GM19240 (cell line): ENCODE data around the gene TTLL11.

Experiments used
- DNase-seq: peaks from one replicate; pipeline ENCODE4 v3.0.0; 2011; ENCODE audit warnings: low spot score; ENCODE audit not compliant: insufficient read length

TTLL11 gene

DNA sequence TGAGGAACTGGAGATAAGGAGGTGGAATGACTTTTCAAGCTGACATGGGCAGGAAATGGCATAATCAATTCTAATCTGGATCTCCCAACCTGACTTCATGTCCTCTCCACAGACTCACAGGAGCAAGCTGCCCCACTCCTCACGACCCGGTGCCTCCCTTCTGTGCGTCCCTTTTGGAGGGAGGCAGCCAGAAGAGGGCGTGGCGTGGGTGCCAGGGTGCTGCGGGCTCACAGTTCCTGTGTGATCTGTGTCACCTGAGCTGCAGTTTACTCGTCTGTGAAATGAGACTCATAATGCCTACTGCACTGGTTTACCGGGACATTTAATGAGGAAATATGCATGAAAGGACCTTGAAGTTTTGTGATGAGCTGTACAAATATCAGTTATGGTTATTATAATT lies 234.3 kb downstream of the TTLL11 start:
- DNase-seq, result no peak

GRCh38 chr9:121857928-121858327 lies 235.2 kb downstream of the TTLL11 start:
- no peak for DNase-seq

DNA sequence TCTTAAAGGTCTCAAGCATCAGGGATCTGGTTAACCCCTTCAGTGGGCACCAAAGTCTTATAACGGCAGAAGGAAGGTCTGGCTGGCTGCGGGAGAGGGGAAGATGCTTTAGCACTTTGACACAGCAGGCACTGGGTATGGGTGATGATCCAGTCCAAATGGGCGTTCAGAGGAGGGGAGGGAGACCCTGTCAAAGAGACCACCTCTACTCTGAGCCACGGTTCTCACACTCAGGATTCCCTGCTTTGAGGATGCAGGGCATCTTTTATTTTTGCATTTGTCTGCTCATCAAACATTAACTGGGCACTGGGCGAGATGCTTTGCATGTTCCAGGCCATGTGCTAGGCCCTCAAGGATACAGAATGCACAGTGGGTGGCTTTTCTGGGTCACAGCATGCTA lies 237.6 kb downstream of the TTLL11 start:
- DNase-seq, result no peak

- no peak for DNase-seq
These were observed 239.3 kb downstream of the TTLL11 start for GRCh38 chr9:121853617-121854395.

DNA sequence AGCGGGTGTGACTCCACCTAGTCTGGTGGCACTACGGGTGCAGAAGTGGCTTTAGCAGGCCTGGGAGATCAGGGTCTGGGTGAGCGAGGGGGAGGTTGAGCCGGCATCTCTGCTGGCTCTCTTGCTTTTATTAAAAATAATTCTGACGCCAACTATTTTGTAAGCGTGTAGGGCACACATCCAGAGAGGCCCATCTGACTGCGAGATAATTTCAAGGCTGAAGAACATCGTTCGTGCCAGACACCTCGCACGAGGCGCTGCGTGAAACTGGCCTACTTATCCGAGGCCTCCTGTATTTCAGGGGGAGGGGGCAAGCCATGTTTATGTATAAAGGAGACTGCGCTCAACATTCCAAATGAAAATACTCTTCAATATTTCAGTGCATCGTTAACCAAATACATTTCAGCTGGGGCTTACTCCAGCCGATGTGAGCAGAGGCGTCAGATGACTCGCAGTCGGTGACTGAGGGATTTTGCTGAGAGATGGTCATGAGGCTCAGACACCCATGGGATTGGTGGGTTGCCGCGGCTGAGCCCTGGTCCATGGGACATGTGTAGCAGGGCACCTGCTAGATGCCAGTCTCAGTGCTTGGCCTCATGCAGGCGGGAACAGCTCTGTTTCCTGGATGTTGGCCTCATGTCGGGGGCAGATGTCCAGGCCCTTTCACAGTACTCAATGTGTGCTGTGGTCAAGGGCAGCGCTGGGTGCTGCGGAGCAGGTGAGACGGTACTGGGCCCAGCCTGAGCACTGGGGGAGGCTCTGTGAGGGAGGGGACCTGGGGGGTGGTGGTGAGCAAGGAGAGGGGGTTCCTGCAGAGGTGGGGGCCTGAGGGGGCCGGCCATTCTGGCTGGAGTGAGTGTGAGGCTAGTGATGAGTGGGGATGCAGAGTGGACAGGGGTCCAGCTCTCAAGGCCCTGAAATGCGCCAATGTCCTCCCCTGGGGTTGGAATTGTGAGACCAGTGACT lies 240.2 kb downstream of the TTLL11 start:
- no peak for DNase-seq

DNA sequence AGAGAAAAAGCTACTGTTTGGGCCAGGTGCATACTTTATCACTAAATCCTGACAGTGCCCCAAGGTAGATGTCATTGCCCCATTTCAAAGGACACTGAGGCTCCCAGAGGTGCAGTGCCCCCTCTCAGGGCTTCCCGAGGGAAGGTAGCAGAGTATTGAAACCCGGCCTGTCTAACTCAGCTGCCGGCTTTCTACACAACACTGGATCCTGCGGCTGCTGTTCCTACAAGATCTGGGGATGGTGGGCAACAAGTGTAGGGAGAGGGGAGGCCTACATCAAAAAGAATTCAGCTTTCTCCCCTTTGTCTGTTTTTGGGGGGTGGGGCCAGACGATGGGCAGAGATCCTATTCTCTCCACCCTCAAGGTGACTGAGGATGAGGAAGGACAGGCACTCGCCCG lies 240.9 kb downstream of the TTLL11 start:
- no peak for DNase-seq

DNA sequence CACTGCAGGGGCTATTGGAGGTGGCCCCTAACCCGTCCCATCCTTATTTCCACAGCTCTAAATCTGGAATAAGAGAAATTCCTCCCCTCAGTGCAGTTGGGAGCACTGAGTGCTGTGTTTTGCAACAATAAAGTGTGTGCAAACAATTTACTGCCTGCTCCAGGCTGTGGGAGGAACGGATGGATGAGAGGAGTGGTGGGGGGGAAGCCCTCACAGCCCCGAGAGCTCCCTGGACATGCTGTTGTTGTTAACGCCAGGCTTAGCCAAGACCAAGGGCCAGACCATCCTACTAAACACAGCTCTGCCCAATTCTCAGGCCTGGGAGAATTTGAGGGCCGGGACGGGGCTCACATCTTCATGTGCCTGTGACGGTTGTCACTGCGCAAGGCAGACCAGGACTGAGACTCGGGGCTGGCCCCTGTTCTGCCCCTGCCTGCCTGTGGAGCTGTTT lies 241.4 kb downstream of the TTLL11 start:
- DNase-seq, result no peak

DNA sequence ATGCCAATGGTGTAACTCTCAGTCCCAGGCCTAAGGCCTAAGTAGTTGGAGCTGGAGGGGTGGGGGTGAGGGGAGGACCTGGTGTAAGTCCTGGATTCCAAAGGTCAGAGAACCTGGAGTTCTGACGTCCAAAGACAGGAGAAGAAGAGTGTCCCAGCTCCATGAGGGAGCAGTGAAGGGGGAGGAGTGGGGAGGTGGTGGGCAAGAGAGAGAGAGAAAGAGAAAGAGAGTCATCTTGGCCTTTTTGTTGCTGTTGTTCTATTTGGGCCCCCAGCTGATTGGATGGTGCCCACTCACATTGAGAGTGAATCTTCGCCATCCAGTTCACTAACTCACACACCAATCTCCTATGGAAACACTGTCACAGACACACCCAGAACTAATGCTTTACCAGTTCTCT lies 242.7 kb downstream of the TTLL11 start:
- no peak for DNase-seq

- no peak for DNase-seq
These were observed 243.6 kb downstream of the TTLL11 start for GRCh38 chr9:121849554-121849953.

- DNase-seq, result no peak
These were observed 248.5 kb downstream of the TTLL11 start for GRCh38 chr9:121844562-121844961.

DNA sequence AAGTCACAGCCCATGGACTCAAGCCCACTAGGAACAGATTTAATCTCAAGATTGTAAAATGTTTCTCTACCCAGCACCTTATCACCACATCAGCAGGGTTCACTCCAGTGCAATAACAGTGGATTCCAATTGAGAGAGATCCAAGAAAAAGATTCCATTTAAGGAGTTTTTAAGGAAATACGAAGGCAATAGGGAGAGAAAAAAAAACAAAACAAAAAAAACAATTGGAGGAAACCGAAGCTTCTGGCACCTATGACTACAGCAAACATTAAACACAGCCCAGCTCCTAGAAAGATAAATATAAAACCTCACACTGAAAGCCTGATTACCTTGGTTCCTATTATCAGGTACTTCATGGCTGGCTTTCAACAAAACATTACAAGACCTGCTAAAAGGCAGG lies 249.0 kb downstream of the TTLL11 start:
- DNase-seq, result no peak

GRCh38 chr9:121842612-121842978 lies 250.5 kb downstream of the TTLL11 start:
- DNase-seq, result no peak

GRCh38 chr9:121841771-121842611 lies 251.1 kb downstream of the TTLL11 start:
- DNase-seq, result no peak

- no peak for DNase-seq
These were observed 252.0 kb downstream of the TTLL11 start for GRCh38 chr9:121840838-121841760.

GRCh38 chr9:121839726-121840500 lies 253.2 kb downstream of the TTLL11 start:
- DNase-seq, result no peak

DNA sequence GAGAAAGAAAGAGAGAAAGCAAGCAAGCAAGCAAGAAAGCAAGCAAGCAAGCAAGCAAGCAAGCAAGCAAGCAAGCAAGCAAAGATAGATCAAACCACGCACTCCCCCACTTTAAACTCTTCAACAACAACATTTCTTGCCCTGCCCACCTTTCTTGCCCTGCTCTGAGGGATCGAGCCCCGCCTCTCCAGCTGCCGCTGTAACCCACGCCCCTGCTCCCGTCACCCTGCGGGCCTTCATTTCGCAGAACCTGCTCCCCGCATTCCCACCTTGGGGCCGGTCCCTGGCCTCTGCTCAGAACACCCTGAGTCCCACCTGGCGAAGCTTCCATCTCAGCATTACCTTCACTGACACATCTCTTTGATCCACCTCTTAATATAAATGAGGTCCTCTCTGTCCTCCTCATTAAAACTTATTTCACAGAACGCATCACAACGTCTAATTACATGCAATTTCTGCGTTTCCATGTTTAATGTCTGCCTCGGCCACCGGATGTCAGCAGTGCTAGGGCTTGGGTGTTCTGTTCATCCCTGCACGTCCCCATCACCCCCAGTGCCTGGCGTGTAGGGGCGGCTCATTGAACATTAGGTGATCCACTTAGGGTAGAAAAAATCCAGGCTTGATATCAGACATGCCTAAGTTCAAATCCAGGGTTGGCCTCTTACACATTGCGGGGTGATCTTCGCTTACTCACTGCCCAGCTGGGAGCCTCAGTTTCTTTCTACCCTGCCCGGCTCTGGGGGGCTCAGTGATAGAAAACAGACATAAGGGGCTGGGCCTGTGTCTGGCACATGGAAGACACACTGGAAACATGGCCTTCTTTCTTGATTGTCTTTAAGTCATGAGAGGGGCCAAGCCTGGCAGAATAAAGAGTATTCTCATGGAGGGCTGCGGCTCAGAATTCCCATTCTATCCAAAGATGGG lies 254.1 kb downstream of the TTLL11 start:
- no peak for DNase-seq

- no peak for DNase-seq
These were observed 255.8 kb downstream of the TTLL11 start for GRCh38 chr9:121837113-121837961.
